Ascending aorta (tissue), 2 donors: ENCODE data around the gene IFITM10. TPM values are rescaled to one million over a fixed set of nuclear protein-coding genes. Genes with fewer than 3 reads are reported as not detected.

Experiments used
- DNase-seq, 2 donors: peaks; one replicate each; pipeline ENCODE4 v3.0.0-alpha.2; 2019; ENCODE audit warnings: low spot score in 2 of 2
- H3K27ac ChIP-seq, 2 donors: fragments of 200-600 bp; sonication (generic); one replicate each; pipeline ENCODE4 v1.5.1; 2016 to 2017; ENCODE audit warnings: mild to moderate bottlenecking in 1 of 2
- H3K27me3 ChIP-seq: fragments of 200-600 bp; sonication (generic); one replicate; pipeline ENCODE4 v1.5.1; 2017
- H3K36me3 ChIP-seq, 2 donors: fragments of 200-600 bp; sonication (generic); one replicate each; pipeline ENCODE4 v1.5.1; 2016
- H3K4me1 ChIP-seq, 2 donors: fragments of 200-600 bp; sonication (generic); one replicate each; pipeline ENCODE4 v1.5.1; 2016 to 2017; ENCODE audit warnings: mild to moderate bottlenecking in 1 of 2
- H3K4me3 ChIP-seq, 2 donors: fragments of 200-600 bp; sonication (generic); one replicate each; pipeline ENCODE4 v1.5.1; 2016 to 2017; ENCODE audit warnings: mild to moderate bottlenecking in 1 of 2
- H3K9me3 ChIP-seq, 2 donors: fragments of 200-600 bp; sonication (generic); one replicate each; pipeline ENCODE4 v1.5.1; 2016
- CTCF ChIP-seq, 3 experiments: fragments of 200-600 bp in 2 of 3; fragments of 450-650 bp in 1 of 3; sonication (generic) in 2 of 3; IDR thresholded peaks; one replicate each; pipeline ENCODE4 v1.5.1; 2016 to 2019; ENCODE audit warnings: antibody characterized with exemption in 3 of 3, mild to moderate bottlenecking in 1 of 3, moderate library complexity in 1 of 3
- intact Hi-C: fragments of 100-400 bp; cut with DNase I; formaldehyde crosslinking; loops from one replicate; pipeline ENCODE4 v1.15.1; 2023
- total RNA-seq: library from RNA; depleted of rRNA; stranded (reverse); fragments of >200 nt; gene quantifications from one replicate; pipeline ENCODE4 v1.1.0, GENCODE V29; 2016

IFITM10 gene
- total RNA-seq, 1 donor from 2014 or later = 2.9 TPM

- peak in 1 of 2 donors; percentile 38 for DNase-seq
- TF ChIP-seq CTCF (IDR thresholded peaks at IDR 0.05) = no peak
- no peak overlapping the region for H3K27ac ChIP-seq
- no peaks in the 10 kb centered on the region for H3K9me3 ChIP-seq
- no peaks in the 10 kb centered on the region for H3K4me1 ChIP-seq
- no peaks in the 10 kb centered on the region for H3K27me3 ChIP-seq
- H3K4me3 ChIP-seq = no peak overlapping the region
- H3K36me3 ChIP-seq = no peaks in the 10 kb centered on the region
- intact Hi-C loops = no loop called here
Measured at GRCh38 chr11:1779034-1779805, 28.8 kb upstream of the IFITM10 start.

GRCh38 chr11:1778141-1778911, 27.9 kb upstream of the IFITM10 start:
- H3K27ac ChIP-seq = no peak overlapping the region
- no peaks in the 10 kb centered on the region for H3K27me3 ChIP-seq
- no peaks in the 10 kb centered on the region for H3K36me3 ChIP-seq
- H3K4me1 ChIP-seq = no peaks in the 10 kb centered on the region
- peak in 1 of 2 donors; percentile 57 for DNase-seq
- TF ChIP-seq CTCF (IDR thresholded peaks at IDR 0.05) = no peak
- no peak overlapping the region for H3K4me3 ChIP-seq
- intact Hi-C loops = no loop called here
- no peaks in the 10 kb centered on the region for H3K9me3 ChIP-seq

- Histone ChIP-seq H3K4me3 (no peak overlapping the region), H3K27me3 (no peaks in the 10 kb centered on the region), H3K9me3 (no peaks in the 10 kb centered on the region), H3K36me3 (no peaks in the 10 kb centered on the region), H3K4me1 (no peaks in the 10 kb centered on the region), H3K27ac (no peak overlapping the region)
- intact Hi-C loops = no loop called here
- no peak for TF ChIP-seq CTCF (IDR thresholded peaks at IDR 0.05)
- peak in 1 of 2 donors; percentile 62 for DNase-seq
Measured at GRCh38 chr11:1777737-1778136, 27.3 kb upstream of the IFITM10 start.

- H3K36me3 ChIP-seq = no peaks in the 10 kb centered on the region
- H3K4me1 ChIP-seq = peaks cover 0 to 6% of the 10 kb centered on the region in 2 donors
- H3K27me3 ChIP-seq = no peaks in the 10 kb centered on the region
- peak in 1 of 2 donors; percentile 52 for DNase-seq
- H3K4me3 ChIP-seq = no peak overlapping the region
- TF ChIP-seq CTCF (IDR thresholded peaks at IDR 0.05) = no peak
- H3K27ac ChIP-seq = no peak overlapping the region
- H3K9me3 ChIP-seq = no peaks in the 10 kb centered on the region
- intact Hi-C loops = no loop called here
Measured at GRCh38 chr11:1776944-1777715, 26.7 kb upstream of the IFITM10 start.

- intact Hi-C loops = no loop called here
- no peaks in the 10 kb centered on the region for H3K36me3 ChIP-seq
- no peak for TF ChIP-seq CTCF (IDR thresholded peaks at IDR 0.05)
- peaks cover 0 to 8% of the 10 kb centered on the region in 2 donors for H3K4me1 ChIP-seq
- H3K27ac ChIP-seq = no peak overlapping the region
- H3K9me3 ChIP-seq = no peaks in the 10 kb centered on the region
- H3K4me3 ChIP-seq = no peak overlapping the region
- DNase-seq = peak in 1 of 2 donors; percentile 31
- H3K27me3 ChIP-seq = no peaks in the 10 kb centered on the region
Measured at GRCh38 chr11:1776331-1776851, 26.0 kb upstream of the IFITM10 start.
